GM18873 (cell line): ENCODE data around the gene PC.
"Not testable (repeated sequence)": the region's sequence is repeated elsewhere in the genome, so short reads cannot be mapped to it uniquely, and the experiment has no call there.

Experiments used
- ATAC-seq: cut with Tn5 transposase; IDR thresholded peaks from one replicate; pipeline ENCODE4 v1.9.1; 2021; ENCODE audit warnings: mild to moderate bottlenecking, moderate library complexity, moderate number of reproducible peaks; ENCODE audit not compliant: unreplicated experiment, low FRiP score

Gene PC

DNA sequence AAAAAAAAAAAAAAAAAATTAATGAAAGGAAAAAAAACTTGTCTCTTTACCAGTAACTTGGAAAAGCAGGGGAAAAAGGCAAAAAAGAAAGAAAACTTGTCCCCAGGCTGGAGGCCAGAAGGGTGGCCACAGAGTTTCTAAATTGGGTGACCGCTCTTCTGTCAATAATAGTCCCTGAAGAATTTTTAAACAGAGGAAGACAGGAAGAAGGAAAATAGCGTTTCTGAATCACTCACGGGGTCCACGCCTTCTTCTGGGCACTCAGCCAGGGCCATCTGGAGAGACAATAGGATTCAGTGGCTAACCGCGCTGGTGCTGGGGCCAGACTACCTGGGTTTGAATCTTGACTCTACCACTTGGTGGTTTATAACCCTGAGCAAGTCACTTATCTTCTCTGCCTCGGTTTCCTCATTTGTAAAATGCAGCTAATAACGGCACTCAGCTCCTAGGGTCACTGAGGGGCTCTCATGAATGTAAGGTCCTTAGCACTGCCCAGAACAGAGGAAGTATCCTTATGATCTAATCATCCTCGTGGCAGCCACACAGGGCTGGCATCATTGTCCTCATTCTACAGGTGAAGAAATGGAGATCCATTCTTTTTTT, 23.9 kb upstream of the PC start:
- ATAC-seq, result no peak

DNA sequence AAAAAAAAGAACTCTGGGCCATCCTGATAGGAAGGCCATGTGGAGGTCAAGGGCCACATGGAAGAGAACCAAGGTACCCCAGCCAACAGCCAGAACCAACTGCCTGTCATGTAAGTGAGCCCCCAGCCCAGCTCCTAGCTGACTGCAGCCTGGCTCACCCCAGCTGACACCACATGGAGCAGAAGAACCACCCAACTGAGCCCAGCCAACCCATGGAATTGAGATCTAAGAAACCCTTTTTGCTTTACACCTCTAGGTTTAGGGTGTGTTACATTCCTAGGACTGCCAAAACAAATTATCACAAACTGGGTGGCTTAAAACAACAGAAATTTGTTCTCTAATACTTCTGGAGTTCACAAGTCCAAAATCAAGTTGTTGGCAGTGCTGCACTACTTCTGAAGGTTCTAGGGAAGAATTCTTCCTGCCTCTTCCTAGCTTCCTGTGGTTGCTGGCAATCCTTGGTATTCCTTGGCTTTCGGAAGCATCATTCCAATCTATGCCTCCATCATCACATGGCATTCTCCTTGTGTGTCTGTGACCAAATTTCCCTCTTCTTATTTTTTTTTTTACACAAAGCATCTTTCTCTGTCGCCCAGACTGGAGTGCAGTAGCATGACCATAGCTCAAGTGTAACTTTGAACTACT, 21.3 kb upstream of the PC start:
- no peak for ATAC-seq

DNA sequence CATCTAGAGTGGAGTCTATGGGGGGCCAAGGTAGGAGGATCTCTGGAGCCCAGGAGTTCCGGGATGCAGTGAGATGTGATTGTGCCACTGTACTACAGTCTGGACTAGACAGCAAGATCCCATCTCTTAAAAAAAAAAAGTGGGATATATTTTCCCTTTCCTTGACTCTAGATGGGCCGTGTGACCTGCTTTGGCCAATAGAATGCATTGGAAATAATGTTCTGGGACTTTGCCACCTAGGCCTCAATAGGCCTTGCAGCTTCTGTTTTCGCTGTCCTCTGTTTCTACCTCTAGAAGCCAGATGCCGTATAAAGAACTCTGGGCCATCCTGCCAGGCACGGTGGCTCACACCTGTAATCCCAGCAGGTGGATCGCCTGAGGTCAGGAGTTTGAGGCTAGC, 20.5 kb upstream of the PC start:
- no peak for ATAC-seq

DNA sequence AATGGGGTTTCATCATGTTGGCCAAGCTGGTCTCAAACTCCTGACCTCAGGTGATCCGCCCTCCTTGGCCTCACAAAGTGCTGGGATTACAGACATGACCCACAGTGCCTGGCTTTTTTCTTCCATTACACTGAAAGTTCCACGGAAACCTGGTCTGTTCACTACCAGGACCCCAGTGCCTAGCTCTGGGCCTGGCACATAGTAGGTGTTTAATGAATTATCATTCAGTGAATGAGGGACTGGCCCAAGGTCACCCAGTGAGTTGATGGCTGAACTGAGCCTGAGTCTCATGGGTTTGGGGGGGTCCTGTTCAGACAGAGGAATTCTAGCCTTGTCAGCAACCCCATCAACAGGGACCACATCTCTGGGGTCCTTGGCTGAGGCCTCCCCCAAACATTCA, 20.0 kb upstream of the PC start:
- no peak for ATAC-seq

DNA sequence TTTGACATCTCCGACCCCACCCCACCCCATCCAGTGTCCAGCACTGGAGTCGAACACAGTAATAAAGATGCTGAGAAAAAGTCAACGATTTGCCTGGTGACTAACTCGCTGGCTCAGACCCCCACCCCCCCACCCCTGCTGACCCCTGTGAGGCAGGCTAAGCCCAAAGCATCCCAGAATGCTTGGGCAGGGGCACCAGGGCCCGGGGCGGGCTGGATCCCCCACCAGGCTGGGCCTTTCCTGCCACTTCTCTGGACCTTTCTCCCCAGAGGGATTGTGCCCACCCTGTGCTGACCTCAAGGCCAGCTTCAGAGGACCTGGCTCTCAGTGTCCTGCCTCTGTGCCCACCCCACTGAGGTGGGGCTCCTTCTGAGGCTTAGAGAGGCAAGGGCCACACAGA, 18.7 kb upstream of the PC start:
- no peak for ATAC-seq

DNA sequence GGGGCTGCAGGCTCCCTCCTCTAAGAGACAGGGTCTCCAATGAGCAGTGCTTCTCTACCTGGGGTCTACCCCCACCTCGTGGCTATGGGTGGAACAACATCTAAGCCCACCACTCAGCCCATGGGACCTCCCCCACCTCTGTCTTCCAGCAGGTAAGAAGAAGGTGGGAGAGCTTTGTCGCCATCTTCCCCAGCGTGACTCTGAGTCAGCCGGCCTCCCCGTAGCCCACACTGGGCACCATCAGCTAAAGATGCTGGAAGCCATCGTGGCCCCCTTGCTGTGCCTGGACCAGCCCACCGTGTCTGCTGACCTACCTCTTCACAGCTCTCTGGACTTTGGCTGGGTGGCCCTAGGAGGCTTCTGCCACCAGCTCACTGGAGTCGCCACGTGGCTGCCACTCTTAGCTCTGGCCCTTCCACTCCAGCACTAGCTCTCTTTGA, 17.9 kb upstream of the PC start:
- no peak for ATAC-seq

DNA sequence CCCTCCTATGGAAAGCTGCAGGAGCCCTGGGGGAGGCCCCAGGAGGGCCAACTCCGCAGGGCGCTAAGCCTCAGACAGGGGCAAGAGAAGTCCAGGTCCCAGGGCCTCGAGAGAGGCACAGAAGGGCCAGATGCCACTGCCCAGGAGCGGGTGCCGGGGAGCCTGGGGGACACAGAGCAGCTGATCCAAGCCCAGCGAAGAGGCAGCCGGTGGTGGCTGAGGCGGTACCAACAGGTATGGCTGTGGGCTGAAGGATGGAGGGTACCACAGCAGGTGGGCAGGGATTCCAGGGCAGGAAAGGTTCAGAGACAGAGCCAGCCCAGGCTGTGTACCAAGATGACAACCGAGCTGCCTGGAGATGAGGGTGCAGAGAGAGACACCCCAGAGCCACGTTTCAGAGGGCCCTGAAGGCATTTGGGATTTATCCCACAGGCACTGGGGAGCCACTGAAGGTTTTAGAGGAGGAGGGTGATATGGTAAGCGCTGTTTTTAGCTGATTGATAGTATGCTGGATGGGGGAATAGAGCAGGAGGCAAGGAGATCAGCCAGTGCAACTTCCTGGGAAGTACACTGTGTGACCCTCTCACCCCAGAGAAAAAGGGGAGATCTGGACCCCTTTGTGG, 17.3 kb upstream of the PC start:
- no peak for ATAC-seq

DNA sequence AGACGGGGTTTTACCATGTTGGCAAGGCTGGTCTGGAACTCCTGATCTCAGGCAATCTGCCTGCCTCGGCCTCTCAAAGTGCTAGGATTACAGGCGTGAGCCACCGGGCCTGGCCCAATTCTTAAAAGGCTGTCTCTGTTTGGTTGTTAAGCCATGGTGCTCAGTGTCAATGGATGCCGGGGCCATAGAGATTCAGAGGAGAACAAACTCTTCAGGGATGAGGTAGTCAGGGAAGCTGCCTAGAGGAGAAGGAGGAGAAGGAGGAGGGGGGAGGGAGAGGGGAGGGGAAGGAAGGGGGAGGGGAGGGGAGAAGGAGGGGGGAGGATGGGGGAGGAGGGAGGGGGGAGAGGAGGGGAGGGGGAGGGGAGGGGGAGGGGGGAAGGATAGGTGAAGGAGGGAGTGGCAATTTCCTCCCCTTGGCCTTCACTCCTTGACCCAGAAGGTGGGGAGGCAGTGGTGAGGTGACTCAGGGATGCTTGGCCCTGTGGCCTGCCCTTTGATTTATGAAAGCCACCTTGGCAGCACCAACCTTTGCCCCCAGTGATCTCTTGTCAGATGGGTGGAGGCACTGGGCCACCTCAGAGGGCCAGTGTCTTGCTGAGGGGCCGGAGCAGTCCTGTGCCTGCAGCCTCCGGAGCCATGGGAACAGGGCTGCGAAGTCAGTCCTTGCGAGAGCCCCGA, 16.7 kb upstream of the PC start, which contains the start of gene C11orf86:
C11orf86 (plus strand) TSS at position 581 of the 681 bp plus-strand sequence; CDS start at position 640, 59 bp downstream.
- ATAC-seq, result no peak

DNA sequence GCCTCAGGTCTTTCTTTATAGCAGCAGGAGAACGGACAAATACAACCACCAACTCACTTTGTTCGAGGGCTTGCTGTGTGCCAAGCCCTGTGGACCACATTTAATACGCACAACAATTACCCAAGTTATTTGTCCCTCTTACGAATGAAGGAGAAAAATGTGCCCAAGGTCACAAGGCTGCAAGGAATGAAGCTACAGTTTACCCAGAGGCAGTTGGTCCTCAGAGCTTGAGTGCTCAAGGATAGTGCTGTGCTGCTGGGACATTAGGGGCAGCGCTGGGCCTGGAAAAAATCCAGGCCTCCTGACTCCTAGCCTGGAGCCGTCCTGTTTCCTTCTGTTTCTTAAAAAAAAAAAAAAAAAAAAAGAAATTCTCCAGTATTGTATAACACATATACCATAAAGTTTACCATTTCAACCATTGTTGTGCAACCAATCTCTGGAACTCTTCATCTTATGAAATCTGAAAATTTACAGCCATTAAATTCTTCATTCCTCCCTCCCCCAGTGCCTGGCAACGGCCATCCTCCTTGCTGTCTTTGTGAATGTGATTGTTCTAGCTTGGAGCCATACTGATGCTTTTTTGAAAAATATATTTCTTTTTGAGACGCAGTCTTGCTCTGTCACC, 15.9 kb upstream of the PC start:
- no peak for ATAC-seq

DNA sequence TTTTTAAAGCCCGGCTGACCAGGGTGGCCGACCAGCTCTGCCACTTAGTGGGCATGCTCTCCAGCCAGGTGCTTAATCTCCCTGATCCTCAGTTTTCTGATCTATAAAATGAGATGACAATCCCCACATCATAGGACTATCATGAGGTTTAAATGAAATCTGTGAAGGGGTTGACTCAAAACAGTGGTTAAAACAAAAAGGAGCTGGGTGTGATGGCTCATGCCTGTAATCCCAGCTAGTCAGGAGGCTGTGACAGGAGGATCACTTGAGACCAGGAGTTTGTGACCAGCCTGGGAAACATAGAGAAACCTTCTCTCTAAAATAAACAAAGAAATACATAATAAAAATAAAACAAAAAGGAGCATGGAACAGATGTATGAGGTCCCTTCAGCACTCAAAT, 13.3 kb upstream of the PC start:
- ATAC-seq, result no peak

DNA sequence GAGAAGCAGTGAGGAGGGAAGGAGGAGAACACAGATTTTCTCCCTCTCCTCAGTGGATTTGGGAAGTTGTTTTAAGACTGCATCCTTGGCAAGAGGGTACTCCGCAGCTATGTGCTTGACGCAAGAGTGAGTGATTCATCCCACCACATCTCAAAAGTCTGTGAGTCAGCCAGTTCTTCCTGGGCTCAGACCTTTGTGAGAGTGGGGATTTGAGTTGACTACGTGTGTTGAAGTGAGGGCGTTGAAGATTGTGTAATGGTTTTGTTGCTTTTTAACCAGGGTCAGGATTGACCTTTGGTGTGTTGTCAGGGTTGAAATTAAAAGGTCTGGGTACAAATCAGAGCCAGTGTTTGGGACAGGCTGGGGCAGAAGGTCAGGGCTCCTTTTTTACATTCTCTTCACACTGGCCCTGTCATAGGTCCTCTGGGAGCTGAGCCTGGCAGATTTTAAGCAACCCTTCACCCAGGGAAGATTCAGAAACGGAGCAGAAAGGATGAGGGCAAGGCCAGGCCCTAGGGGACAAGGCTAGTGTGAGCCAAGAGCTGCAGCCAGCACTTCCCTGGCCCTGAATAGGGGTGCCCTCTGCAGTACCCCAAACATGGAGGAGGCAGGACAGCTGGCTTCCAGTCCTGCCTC, 12.7 kb upstream of the PC start:
- no peak for ATAC-seq

DNA sequence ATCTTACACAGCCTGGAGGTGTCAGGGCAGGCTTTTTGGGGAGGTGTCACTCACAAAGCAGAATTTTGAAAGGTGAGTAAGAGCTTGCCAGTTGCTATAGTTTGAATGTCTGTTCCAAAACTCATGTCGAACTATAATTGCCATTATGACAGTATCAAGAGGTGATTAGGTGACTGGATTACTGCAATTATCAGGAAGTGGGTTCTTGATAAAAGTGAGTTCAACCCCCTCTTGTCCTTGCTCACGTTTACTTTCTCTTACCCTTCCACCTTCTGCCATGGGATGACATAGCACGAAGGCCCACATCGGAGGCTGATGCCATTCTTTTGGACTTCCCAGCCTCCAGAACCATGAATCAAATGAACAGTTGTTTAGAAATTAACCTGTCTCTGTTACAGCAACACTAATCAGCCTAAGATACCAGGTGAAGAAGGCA, 12.2 kb upstream of the PC start:
- ATAC-seq, result no peak

DNA sequence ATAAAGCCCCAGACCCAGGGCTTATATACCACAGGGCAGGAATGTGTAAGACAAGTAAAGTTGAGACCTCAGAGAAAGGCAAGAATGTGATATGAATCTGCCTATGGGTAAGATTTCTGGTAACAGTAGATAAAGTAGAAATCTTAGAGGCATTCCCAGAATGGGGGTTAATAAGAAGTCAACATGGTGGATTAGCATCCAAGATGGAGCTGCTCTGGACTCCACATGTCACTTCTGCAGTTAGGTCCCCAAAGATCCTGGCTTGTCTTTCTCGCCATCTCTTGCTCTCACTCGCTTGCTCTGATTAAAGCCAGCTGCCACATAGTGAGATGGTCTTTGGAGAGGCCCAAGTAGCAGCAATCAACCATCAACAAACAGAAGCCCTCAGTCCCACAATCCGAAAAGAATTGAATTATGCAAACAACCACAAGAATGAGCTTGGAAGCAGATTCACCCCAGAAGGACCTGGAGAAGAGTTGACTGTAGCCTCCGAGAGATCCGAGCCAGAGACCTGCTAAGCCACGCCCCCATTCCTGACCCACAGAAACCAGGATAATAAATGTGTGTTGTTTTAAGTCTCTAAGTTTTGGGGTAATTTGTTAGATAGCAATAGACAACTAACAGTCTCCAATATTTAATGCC, 11.5 kb upstream of the PC start:
- no peak for ATAC-seq

DNA sequence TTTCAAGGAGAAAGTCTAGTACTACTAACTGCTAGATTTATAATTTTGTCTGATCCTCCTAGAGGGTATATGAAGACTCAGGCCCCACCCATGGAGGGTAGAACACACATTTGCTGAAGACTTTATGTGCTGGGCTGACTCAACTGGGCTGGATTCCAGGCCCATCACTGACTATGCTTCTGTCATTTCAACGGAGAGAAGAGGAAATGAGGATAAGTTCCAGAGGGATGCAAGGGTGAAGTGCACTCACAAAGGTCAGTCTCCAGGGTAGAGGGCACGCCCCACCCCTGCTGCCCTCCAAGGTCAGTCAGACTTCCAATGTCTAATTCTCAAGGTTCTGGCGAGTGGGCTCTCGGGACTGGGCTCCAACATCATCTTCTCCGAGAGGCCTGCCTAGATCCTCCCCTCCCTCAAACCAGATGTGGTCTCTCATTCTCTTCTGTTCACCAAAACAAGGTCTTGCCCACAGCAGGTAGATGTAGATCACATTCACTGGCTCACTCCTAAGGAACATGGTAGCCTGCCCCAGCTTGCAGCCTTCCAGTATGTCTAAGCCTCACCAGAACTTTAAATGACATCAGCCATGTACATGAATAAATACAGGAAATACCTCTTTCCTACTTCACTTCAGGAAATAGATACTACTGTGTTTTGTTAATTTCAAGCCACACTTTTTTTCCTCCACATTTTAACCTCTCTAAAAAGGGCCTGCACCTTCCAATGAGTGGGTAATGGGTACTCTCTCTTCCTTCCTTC, 9.7 kb upstream of the PC start:
- ATAC-seq, result no peak

DNA sequence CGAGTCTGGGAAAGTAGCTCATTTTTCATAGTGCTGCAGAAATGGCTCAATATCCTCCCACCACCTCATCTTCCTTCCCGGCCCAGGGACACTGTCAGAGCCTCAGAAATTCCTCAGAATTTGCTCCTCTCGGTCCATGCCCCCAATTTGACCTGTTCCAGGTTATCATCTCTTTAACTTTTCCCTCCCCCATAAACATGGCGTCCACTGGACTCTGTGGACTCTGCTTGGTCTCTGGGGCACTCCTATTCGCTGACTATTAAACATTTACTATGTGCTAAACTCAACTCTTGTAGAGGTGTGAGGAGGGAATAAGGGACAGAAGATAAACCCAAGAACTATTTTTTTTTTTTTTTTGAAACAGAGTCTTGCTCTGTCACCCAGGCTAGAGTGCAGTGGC, 8.2 kb upstream of the PC start:
- ATAC-seq, result no peak

DNA sequence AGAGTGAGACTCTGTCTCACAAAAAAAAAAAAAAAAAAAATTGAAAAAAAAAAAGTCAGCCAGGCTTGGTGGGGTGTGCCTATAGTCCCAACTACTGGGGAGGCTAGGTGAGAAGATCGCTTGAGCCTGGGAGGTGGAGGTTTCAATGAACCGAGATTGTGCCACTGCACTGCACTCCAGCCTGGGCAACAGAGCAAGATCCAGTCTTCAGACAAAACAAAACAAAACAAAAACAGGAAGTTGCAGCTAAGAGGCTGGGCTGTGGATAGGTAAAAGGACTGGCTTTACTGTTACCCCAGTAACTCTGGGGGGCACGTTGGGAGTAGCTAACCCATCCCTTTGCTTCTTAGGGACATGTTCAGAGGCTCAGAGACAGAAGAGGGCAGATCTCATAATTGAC, 6.3 kb upstream of the PC start:
- no peak for ATAC-seq

DNA sequence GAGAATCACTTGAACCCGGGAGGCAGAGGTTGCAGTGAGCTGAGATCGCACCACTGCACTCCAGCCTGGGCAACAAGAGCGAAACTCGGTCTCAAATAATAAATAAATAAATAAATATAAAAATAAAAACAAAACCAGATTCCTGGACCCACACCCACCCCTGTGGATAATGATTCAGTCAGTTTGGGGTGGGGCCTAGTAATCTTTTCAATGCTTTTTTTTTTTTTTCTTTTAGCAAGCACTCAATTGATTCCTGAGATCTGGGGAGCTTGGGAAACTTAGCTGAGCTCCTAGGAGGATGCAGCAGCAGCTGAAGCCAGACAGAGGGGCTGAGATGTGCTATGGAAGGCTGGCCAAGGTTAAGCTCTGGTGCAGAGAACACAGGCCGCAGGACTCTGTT, 4.6 kb upstream of the PC start:
- ATAC-seq, result no peak

DNA sequence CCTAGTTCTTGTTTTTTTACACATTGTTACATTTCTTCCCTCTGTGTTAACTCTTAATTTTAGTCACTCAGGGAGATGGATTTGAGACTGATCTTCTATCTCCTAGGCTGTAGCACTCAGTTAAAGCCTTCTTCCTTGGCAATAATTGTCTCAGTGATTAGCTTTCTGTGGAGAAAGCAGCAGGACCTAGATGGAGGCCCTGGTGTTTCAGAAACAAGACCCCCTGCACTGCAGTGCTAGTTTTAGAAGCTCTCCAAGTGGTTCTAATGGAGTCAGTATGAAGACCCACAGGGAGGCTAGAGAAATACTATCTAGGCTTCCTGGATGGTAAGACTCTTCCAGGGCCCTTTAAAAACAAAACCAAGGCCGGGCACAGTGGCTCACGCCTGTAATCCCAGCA, 4.1 kb upstream of the PC start:
- no peak for ATAC-seq

DNA sequence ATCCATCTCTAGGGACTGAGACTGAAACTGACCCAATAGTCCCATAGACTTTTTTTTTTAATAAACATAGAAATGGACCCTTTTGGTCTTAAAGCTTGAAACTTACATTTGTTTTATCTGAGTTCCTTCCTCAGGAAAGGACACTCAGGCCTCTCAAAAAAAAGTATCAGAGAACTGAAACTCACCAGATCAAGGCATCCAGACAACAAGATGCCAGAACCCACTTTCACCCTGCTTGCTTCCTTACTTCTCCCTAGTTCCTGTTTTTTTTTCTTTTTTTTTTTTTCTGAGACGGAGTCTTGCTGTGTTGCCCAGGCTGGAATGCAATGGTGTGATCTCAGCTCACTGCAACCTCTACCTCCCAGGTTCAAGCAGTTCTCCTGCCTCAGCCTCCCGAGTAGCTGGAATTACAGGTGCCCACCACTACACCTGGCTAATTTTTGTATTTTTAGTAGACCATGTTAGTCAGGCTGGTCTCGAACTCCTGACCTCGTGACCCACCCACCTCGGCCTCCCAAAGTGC, 3.6 kb upstream of the PC start:
- not testable (repeated sequence) for ATAC-seq
